AG04450 (cell line): ENCODE results near the gene COL8A2. TPM values are rescaled to one million over a fixed set of nuclear protein-coding genes. Genes with fewer than 3 reads are reported as not detected.

Source experiments
- CTCF ChIA-PET: fragments of 300-600, 350-600 bp; formaldehyde crosslinking; extraction: SDS; loops from one replicate; lab custom pipeline; 2022; ENCODE audit warnings: antibody characterized with exemption, inconsistent platforms; lab: Charles Lee
- POLR2A ChIA-PET: fragments of 350-600 bp; formaldehyde crosslinking; extraction: SDS; loops from one replicate; lab custom pipeline; 2021; ENCODE audit warnings: antibody characterized with exemption, inconsistent platforms; lab: Yijun Ruan, JAX
- DNase-seq: peaks from one replicate; pipeline ENCODE4 v3.0.0-alpha.2; 2011; ENCODE audit warnings: low read depth, low spot score
- H3K27ac ChIP-seq: one replicate; pipeline ENCODE4 v1.5.1; 2012; ENCODE audit warnings: low read depth, low read length, control low read depth
- H3K27me3 ChIP-seq: one replicate; pipeline ENCODE4 v1.6.0; 2012; ENCODE audit warnings: low read length; ENCODE audit not compliant: control insufficient read depth, insufficient read depth
- H3K4me3 ChIP-seq: 2 replicates; pipeline ENCODE4 v1.5.1; 2011; ENCODE audit warnings: mild to moderate bottlenecking, low read depth, low read length, control low read depth
- H3K9me3 ChIP-seq: 2 replicates; pipeline ENCODE4 v1.5.1; 2012; ENCODE audit warnings: low read length; ENCODE audit not compliant: control insufficient read depth, insufficient read depth
- polyA plus RNA-seq: library from polyadenylated mRNA; depleted of rRNA; stranded (reverse); fragments of >200 nt; gene quantifications from 2 replicates; pipeline ENCODE4 v1.2.3, GENCODE V29; 2011
- TF ChIP-seq, protein P1 (sequence below): IDR thresholded peaks from 2 replicates; pipeline ENCODE4 v1.5.1; 2011; ENCODE audit warnings: low read depth, low read length, control low read depth, inconsistent platforms

Gene COL8A2
- polyA plus RNA-seq, 1 experiment, result 1.5 TPM

DNA sequence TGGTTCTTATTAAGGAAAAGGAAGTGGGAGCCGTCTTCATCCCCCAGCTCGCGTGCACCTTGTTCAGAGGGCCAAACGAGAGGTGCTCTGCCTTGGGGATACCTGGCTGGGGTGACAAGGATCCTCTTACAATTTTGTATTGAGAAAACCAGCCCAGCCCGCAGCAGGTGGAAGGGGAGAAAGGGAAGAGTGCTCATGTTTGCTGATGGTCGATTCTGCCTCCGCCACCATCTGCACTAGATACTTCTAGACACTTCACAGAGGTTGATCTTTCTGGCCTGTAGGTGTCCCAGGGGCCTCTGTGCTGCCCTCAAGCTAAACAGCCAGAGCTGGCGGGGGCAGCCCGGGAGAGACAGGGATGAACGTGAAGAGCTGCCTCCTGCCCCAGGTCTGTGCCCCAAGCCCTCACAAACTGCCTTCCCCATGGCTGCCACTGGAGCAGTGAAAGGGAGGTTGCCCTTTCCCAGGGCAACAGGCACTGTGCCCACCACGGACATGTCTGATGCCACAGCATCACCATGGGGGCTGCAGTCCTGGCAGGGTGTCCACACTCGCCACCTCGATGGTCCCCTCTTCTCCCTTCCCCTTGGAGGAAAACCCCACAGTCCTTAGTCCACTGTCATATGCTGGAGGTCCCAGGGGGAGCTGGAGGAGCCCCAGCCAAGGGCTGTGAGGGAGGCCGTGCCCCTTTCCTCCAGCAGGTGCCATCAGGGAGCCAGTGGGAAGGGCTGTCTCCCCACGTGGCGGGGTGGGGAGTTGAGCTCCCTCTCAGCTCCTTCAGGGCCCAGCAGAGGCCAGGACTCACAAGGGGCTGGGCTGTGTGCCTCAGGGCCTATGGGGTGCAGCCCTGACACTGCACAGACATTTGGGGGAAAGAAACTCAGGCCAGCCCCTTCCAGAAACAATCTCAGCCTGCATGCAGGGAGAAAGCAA is 28.3 kb downstream of the COL8A2 start:
- Histone ChIP-seq H3K27me3 (no peaks in the 10 kb centered on the region), H3K4me3 (no peak overlapping the region), H3K27ac (peak overlapping the region; percentile 11), H3K9me3 (no peaks in the 10 kb centered on the region; the same call in 1 of the 2 replicates)
- ChIA-PET CTCF (interaction anchor here (0.5 to 10.4 kb wide), 12 partner anchors 19 to 410 kb away, joined by 3 to 145 read pairs (median 4); no protein-coding TSS in a partner anchor), POLR2A (no interaction called here)
- TF ChIP-seq, protein P1, sequence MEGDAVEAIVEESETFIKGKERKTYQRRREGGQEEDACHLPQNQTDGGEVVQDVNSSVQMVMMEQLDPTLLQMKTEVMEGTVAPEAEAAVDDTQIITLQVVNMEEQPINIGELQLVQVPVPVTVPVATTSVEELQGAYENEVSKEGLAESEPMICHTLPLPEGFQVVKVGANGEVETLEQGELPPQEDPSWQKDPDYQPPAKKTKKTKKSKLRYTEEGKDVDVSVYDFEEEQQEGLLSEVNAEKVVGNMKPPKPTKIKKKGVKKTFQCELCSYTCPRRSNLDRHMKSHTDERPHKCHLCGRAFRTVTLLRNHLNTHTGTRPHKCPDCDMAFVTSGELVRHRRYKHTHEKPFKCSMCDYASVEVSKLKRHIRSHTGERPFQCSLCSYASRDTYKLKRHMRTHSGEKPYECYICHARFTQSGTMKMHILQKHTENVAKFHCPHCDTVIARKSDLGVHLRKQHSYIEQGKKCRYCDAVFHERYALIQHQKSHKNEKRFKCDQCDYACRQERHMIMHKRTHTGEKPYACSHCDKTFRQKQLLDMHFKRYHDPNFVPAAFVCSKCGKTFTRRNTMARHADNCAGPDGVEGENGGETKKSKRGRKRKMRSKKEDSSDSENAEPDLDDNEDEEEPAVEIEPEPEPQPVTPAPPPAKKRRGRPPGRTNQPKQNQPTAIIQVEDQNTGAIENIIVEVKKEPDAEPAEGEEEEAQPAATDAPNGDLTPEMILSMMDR, result peak; percentile 36; the same call in 1 of the 2 replicates
- no peak for DNase-seq

- Histone ChIP-seq H3K4me3 (no peak overlapping the region), H3K27me3 (no peaks in the 10 kb centered on the region), H3K27ac (no peak overlapping the region), H3K9me3 (no peaks in the 10 kb centered on the region; the same call in 1 of the 2 replicates)
- no peak for DNase-seq
- CTCF ChIA-PET, result interaction anchor here (0.5 to 10.4 kb wide), 6 partner anchors 14 to 411 kb away, joined by 3 to 145 read pairs (median 5); no protein-coding TSS in a partner anchor
- TF ChIP-seq, protein P1, result no peak
- POLR2A ChIA-PET, result no interaction called here
Measured at GRCh38 chr1:36095760-36096405, 29.1 kb downstream of the COL8A2 start.

GRCh38 chr1:36094621-36095061 is 30.4 kb downstream of the COL8A2 start:
- no peaks in the 10 kb centered on the region for H3K27me3 ChIP-seq
- TF ChIP-seq, protein P1, result no peak
- DNase-seq, result no peak
- H3K4me3 ChIP-seq, result no peak overlapping the region
- no peak overlapping the region for H3K27ac ChIP-seq
- ChIA-PET POLR2A (interaction anchor here (0.6 kb wide), 2 partner anchors 327 to 1450 kb away, joined by 3 read pairs; no protein-coding TSS in a partner anchor), CTCF (interaction anchor here (0.8 to 10.4 kb wide), 3 partner anchors 40 to 324 kb away, joined by 3 to 145 read pairs (median 4); no protein-coding TSS in a partner anchor)
- H3K9me3 ChIP-seq, result no peaks in the 10 kb centered on the region; the same call in 1 of the 2 replicates

DNA sequence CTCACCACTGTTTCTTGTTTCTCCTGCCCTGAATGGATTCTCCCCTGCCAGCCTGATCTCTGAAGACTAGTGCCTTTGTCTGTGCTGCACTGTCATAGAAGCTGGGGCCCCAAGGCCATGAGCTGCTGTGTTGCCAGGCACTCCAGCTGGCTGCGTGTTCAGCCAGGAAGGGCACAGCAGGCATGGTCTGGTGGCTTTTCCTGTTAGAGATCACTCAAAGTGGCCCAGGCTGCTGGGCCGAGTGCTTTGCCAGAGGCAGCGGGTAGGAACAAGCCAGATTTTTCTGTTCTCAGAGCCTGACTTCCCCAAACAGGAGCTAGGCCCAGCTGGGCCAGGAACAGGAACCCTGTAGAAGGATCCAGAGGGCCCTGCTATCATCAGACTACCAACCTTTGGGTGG is 31.1 kb downstream of the COL8A2 start:
- Histone ChIP-seq H3K27me3 (no peaks in the 10 kb centered on the region), H3K27ac (no peak overlapping the region), H3K4me3 (no peak overlapping the region), H3K9me3 (no peaks in the 10 kb centered on the region; the same call in 1 of the 2 replicates)
- TF ChIP-seq, protein P1, result no peak
- no peak for DNase-seq
- ChIA-PET POLR2A (interaction anchor here (0.6 kb wide), 1 partner anchor 328 kb away, joined by 3 read pairs; no protein-coding TSS in a partner anchor), CTCF (interaction anchor here (1.1 to 10.4 kb wide), 2 partner anchors 26 to 41 kb away, joined by 3 to 145 read pairs; no protein-coding TSS in a partner anchor)
